HG02763 (cell line): ENCODE results near the gene DYNC2I2.
"Not testable (repeated sequence)": the region's sequence is repeated elsewhere in the genome, so short reads cannot be mapped to it uniquely, and the experiment has no call there.

Experiments used
- ATAC-seq: cut with Tn5 transposase; IDR thresholded peaks from one replicate; pipeline ENCODE4 v1.9.1; 2021; ENCODE audit warnings: mild to moderate bottlenecking, moderate library complexity; ENCODE audit not compliant: unreplicated experiment

Gene DYNC2I2

GRCh38 chr9:128619779-128620178 lies 36.9 kb downstream of the DYNC2I2 start:
- ATAC-seq: no peak

DNA sequence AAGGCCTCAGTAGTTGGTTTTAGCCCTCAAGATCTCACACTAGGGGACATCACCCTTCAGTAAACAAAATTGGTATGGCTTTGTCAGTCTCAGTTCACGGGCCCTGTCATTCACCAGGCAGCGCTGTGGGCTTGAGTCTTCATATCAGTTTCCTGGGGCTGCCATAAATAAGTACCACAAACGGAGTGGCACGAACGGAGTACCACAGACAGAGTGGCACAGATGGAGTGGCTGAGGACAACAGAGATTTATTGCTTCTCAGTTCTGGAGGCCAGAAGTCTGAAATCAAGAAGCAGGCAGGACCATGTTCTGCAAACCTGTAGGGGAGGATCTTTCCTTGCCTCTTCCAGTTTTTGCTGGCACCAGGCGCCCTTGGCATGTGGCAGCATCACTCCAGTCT lies 37.5 kb downstream of the DYNC2I2 start:
- no peak for ATAC-seq

DNA sequence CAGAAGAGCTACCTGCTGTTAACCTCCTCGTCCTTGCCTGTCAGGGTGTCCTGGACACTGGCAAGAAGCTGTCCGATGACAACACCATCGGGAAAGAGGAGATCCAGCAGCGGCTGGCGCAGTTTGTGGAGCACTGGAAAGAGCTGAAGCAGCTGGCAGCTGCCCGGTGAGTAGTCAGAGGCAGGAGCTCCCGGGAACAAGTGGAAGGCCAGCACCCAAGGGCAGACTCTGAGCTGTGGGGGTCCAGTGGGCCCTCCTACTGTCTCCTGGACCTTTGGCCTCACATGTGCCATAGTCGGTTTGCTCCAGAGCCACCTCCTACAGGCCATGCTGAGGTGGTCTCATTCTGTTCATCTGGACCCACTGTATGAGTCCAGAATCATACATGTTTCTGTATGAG lies 38.7 kb downstream of the DYNC2I2 start:
- ATAC-seq: no peak

GRCh38 chr9:128615571-128615970 lies 41.1 kb downstream of the DYNC2I2 start:
- ATAC-seq: no peak

GRCh38 chr9:128614728-128615127 lies 41.9 kb downstream of the DYNC2I2 start:
- ATAC-seq: no peak

GRCh38 chr9:128611600-128612394 lies 44.9 kb downstream of the DYNC2I2 start:
- no peak for ATAC-seq

- ATAC-seq: no peak
Observed at GRCh38 chr9:128610897-128611296, 45.8 kb downstream of the DYNC2I2 start.

- ATAC-seq: no peak
Observed at GRCh38 chr9:128607642-128608350, 48.9 kb downstream of the DYNC2I2 start.

GRCh38 chr9:128603697-128604096 lies 53.0 kb downstream of the DYNC2I2 start:
- ATAC-seq: no peak

- ATAC-seq: no peak
Observed at GRCh38 chr9:128600099-128600498, 56.5 kb downstream of the DYNC2I2 start.

DNA sequence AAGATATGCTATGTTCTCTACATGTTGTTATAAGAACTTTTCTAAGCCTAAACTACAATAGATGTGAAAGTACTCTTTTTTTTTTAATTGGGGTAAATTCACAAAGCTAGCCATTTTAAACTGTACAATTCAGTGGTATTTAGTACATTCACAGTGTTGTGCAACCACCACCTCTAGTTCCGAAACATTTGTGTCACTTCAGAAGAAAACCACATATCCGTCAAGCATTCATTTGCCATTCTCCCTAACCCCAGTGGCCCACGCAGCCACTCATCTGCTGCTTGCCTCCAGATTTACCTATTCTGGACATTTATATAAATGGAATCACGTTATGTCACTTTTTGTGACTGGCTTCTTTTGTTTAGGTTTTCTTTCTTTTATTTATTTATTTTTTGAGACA lies 61.2 kb downstream of the DYNC2I2 start:
- no peak for ATAC-seq

GRCh38 chr9:128593856-128594255 lies 62.8 kb downstream of the DYNC2I2 start:
- no peak for ATAC-seq

- no peak for ATAC-seq
Observed at GRCh38 chr9:128593039-128593438, 63.6 kb downstream of the DYNC2I2 start.

GRCh38 chr9:128588581-128589233 lies 67.9 kb downstream of the DYNC2I2 start:
- ATAC-seq: no peak

- no peak for ATAC-seq
Observed at GRCh38 chr9:128587453-128587852, 69.2 kb downstream of the DYNC2I2 start.

DNA sequence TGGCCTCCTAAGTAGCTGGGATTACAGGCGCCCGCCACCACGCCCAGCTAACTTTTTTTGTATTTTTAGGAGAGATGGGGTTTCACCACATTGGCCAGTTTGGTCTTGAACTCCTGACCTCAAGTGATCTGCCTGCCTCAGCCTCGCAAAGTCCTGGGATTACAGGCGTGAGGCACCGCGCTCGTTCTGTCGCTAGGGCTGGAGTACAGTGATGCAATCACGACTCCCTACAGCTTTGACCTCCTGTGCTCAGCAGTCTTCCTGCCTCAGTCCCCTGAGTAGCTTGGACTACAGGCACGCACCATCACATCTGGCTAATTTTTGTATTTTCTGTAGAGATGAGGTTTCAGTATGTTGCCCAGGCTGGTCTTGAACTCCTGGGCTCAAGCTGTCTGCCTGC lies 69.7 kb downstream of the DYNC2I2 start:
- not testable (repeated sequence) for ATAC-seq

DNA sequence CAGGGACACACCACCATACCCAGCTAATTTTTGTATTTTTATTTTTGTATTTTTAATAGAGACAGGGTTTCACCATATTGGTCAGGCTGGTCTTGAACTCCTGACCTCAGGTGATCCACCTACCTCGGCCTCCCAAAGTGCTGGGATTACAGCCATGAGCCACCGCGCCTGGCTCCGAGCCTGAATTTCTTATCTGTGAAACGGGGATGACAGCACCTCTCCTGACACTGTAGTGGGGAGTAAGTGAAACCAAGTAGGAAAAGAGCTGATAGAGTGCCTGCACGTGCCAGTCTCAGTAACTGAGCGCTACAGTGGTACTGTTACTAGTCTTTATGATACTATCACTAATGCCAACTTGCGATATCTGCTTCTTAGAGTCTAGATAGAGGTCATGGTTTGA lies 71.5 kb downstream of the DYNC2I2 start:
- not testable (repeated sequence) for ATAC-seq
